Measurements from ENCODE around the gene ADNP.

DNA sequence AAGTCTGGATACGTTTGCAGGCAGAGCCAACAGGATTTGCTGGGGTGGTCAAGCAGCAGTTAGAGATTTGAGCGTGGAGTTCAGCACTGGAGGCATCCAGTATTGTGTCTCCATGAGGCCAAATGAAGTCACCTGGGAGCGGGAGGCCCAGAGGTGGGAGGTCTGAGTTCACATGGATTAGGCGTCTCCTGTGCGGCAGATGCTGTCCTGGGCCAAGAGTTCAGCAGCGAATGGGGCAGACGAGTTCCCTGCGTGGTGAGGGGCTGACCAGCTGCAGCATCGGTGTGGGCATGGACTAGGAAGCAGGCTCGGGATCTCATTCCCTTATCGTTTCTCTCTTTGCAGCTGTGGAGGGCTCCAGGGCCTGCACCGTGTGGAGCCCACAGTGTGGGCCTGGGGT lies 70.2 kb downstream of the ADNP start:
- no peak for TF ChIP-seq EZH2 (IDR thresholded peaks at IDR 0.05; ENCODE audit: low read length)
- TF ChIP-seq, protein P1, sequence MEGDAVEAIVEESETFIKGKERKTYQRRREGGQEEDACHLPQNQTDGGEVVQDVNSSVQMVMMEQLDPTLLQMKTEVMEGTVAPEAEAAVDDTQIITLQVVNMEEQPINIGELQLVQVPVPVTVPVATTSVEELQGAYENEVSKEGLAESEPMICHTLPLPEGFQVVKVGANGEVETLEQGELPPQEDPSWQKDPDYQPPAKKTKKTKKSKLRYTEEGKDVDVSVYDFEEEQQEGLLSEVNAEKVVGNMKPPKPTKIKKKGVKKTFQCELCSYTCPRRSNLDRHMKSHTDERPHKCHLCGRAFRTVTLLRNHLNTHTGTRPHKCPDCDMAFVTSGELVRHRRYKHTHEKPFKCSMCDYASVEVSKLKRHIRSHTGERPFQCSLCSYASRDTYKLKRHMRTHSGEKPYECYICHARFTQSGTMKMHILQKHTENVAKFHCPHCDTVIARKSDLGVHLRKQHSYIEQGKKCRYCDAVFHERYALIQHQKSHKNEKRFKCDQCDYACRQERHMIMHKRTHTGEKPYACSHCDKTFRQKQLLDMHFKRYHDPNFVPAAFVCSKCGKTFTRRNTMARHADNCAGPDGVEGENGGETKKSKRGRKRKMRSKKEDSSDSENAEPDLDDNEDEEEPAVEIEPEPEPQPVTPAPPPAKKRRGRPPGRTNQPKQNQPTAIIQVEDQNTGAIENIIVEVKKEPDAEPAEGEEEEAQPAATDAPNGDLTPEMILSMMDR (optimal IDR thresholded peaks at IDR 0.05 in 1 of 3, IDR thresholded peaks at IDR 0.05 in 1 of 3, conservative IDR thresholded peaks at IDR 0.05 in 1 of 3; ENCODE audit: extremely low read depth in 1 of 3, insufficient read depth in 2 of 3, low read length in 3 of 3): no peak
